ENCODE data around the gene DAPP1. TPM values are rescaled to one million over a fixed set of nuclear protein-coding genes. Genes with fewer than 3 reads are reported as not detected.

Gene DAPP1
- total RNA-seq, 1 experiment from 2014 or later = 17.6 TPM

DNA sequence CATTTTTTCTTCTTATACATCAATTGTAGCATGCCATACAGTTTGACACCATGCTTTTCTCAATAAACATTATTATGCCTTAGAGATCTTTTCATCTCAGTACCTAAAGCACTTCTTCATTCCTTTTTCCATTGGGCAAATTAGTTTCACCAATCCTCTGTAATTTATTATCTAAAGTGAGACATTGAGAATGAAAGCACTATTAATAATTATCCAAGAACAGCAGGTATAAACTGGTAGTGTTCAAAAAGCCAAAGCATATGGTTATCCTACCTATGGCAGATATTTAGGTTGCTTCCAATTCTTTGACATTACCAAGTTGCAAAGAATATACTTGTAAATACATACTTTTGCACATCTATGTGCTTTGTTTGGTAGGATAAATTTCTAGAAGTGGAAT, 62.0 kb downstream of the DAPP1 start:
- H3K4me1 Mint-ChIP-seq (ENCODE audit: insufficient read depth, unreplicated experiment) = no peaks in the 10 kb centered on the region
- H3K9me3 Mint-ChIP-seq (ENCODE audit: unreplicated experiment) = no peaks in the 10 kb centered on the region
- TF ChIP-seq, protein P1, sequence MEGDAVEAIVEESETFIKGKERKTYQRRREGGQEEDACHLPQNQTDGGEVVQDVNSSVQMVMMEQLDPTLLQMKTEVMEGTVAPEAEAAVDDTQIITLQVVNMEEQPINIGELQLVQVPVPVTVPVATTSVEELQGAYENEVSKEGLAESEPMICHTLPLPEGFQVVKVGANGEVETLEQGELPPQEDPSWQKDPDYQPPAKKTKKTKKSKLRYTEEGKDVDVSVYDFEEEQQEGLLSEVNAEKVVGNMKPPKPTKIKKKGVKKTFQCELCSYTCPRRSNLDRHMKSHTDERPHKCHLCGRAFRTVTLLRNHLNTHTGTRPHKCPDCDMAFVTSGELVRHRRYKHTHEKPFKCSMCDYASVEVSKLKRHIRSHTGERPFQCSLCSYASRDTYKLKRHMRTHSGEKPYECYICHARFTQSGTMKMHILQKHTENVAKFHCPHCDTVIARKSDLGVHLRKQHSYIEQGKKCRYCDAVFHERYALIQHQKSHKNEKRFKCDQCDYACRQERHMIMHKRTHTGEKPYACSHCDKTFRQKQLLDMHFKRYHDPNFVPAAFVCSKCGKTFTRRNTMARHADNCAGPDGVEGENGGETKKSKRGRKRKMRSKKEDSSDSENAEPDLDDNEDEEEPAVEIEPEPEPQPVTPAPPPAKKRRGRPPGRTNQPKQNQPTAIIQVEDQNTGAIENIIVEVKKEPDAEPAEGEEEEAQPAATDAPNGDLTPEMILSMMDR (IDR thresholded peaks at IDR 0.05; ENCODE audit: unreplicated experiment) = no peak
- intact Hi-C loops (cut with micrococcal nuclease) = no loop called here
- H3K36me3 Mint-ChIP-seq (ENCODE audit: insufficient read depth, unreplicated experiment) = peaks cover 52% of the 10 kb centered on the region
- H3K27me3 Mint-ChIP-seq (ENCODE audit: insufficient read depth, unreplicated experiment) = no peaks in the 10 kb centered on the region
- ChIA-PET POLR2A (no interaction called here), CTCF (no interaction called here)
- H3K27ac Mint-ChIP-seq (ENCODE audit: low read depth, unreplicated experiment) = no peak overlapping the region
- no TSS peak for BruUV-seq (replicated peaks)
- no peak overlapping the region for H3K4me3 Mint-ChIP-seq (ENCODE audit: unreplicated experiment)
- DNase-seq (ENCODE audit: unreplicated experiment) = no peak

DNA sequence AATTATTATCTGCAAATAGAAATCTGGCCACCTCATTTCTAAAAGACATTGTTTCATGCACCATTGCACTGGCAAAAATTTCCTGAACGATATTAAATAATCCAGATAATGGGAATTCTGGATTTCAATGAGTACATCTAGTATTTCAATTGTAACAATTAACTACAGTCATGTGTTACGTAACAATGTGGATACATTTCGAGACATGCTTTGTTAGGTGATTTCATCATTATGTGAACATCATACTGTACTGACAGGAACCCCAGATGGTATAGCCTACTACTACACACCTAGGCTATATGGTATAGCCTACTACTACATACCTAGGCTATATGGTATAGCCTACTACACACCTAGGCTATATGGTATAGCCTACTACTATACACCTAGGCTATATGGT, 62.8 kb downstream of the DAPP1 start:
- POLR2A ChIA-PET = interaction anchor here (0.7 kb wide), 1 partner anchor 62 kb away, joined by 3 read pairs; no protein-coding TSS in a partner anchor
- Mint-ChIP-seq H3K36me3 (ENCODE audit: insufficient read depth, unreplicated experiment) (peaks cover 58% of the 10 kb centered on the region), H3K9me3 (ENCODE audit: unreplicated experiment) (no peaks in the 10 kb centered on the region), H3K4me1 (ENCODE audit: insufficient read depth, unreplicated experiment) (no peaks in the 10 kb centered on the region), H3K4me3 (ENCODE audit: unreplicated experiment) (no peak overlapping the region), H3K27ac (ENCODE audit: low read depth, unreplicated experiment) (no peak overlapping the region), H3K27me3 (ENCODE audit: insufficient read depth, unreplicated experiment) (no peaks in the 10 kb centered on the region)
- DNase-seq (ENCODE audit: unreplicated experiment) = peak; percentile 61
- BruUV-seq (replicated peaks) = no TSS peak
- TF ChIP-seq, protein P1 (IDR thresholded peaks at IDR 0.05; ENCODE audit: unreplicated experiment) = no peak
- intact Hi-C loops (cut with micrococcal nuclease) = no loop called here
- CTCF ChIA-PET = interaction anchor here (1.0 kb wide), 1 partner anchor 10 kb away, joined by 3 read pairs; no protein-coding TSS in a partner anchor

DNA sequence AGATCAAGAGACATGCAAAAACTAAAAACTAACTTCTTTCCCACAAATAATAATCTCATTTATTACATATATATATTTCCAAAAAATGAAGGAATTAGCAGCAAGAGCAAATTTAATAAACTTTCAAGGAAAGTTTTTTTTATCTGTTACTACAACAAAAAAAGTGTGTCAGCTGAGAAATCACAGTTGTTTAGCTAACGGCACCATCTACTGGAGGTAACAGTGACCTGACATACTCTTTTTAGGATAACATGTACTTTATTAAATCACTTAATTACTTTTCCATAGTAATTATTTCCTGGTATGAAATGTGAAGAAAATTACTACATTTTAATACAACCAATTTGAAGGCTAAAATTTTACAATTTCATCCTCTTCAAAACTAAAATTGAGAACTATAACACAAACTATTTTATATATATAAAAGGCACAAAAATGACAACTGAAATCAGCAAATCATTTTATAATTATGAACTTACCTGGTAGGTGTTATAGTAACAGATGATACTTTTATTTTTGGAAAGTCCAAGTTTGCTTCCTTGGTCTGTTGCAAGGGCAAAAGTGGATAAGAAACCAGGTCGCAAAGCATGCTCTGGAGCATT, 68.5 kb downstream of the DAPP1 start:
- no peaks in the 10 kb centered on the region for H3K9me3 Mint-ChIP-seq (ENCODE audit: unreplicated experiment)
- intact Hi-C loops (cut with micrococcal nuclease) = loop anchor here (1.0 to 2.0 kb wide), 4 partner anchors 64 to 324 kb away; partner anchors contain the start of gene DAPP1
- DNase-seq (ENCODE audit: unreplicated experiment) = peak; percentile 64
- TF ChIP-seq, protein P1 (IDR thresholded peaks at IDR 0.05; ENCODE audit: unreplicated experiment) = peak; percentile 39
- CTCF ChIA-PET = interaction anchor here (0.6 to 5.6 kb wide), 14 partner anchors 15 to 481 kb away, joined by 3 to 24 read pairs (median 4); no protein-coding TSS in a partner anchor
- H3K36me3 Mint-ChIP-seq (ENCODE audit: insufficient read depth, unreplicated experiment) = peaks cover 41% of the 10 kb centered on the region
- H3K27me3 Mint-ChIP-seq (ENCODE audit: insufficient read depth, unreplicated experiment) = no peaks in the 10 kb centered on the region
- no TSS peak for BruUV-seq (replicated peaks)
- peaks cover 5% of the 10 kb centered on the region for H3K4me1 Mint-ChIP-seq (ENCODE audit: insufficient read depth, unreplicated experiment)
- H3K4me3 Mint-ChIP-seq (ENCODE audit: unreplicated experiment) = no peak overlapping the region
- no peak overlapping the region for H3K27ac Mint-ChIP-seq (ENCODE audit: low read depth, unreplicated experiment)
- POLR2A ChIA-PET = interaction anchor here (0.6 to 0.9 kb wide), 5 partner anchors 13 to 65 kb away, joined by 3 read pairs; partner anchors contain the start of gene H2AZ1

DNA sequence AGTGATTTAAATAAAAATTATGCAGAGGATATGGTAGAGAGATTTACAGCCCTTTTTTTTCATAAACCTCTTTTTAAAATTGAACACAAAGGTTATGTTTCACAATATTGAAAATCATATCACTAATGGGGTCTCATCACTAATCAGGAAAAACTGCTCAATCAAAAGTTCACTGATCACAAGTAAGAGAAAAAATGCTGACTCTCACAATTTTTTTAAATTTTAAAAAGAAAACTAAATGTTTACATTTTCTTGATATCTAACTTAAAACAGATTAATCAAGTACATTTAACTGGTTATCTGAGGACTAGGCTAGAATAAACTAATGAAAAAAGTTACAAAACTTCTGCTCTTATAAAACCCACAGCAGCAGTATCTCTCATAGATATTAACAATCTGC, 69.1 kb downstream of the DAPP1 start:
- no peak for DNase-seq (ENCODE audit: unreplicated experiment)
- no peaks in the 10 kb centered on the region for H3K27me3 Mint-ChIP-seq (ENCODE audit: insufficient read depth, unreplicated experiment)
- ChIA-PET CTCF (interaction anchor here (0.7 to 5.6 kb wide), 3 partner anchors 64 to 77 kb away, joined by 3 to 24 read pairs (median 16); no protein-coding TSS in a partner anchor), POLR2A (interaction anchor here (0.6 kb wide), 1 partner anchor 64 kb away, joined by 3 read pairs; the partner anchor contains the start of gene H2AZ1)
- no peak overlapping the region for H3K27ac Mint-ChIP-seq (ENCODE audit: low read depth, unreplicated experiment)
- no peaks in the 10 kb centered on the region for H3K9me3 Mint-ChIP-seq (ENCODE audit: unreplicated experiment)
- BruUV-seq (replicated peaks) = no TSS peak
- peaks cover 6% of the 10 kb centered on the region for H3K4me1 Mint-ChIP-seq (ENCODE audit: insufficient read depth, unreplicated experiment)
- peaks cover 36% of the 10 kb centered on the region for H3K36me3 Mint-ChIP-seq (ENCODE audit: insufficient read depth, unreplicated experiment)
- intact Hi-C loops (cut with micrococcal nuclease) = loop anchor here (1.0 to 2.0 kb wide), 4 partner anchors 63 to 324 kb away; partner anchors contain the start of gene DAPP1
- TF ChIP-seq, protein P1 (IDR thresholded peaks at IDR 0.05; ENCODE audit: unreplicated experiment) = no peak
- H3K4me3 Mint-ChIP-seq (ENCODE audit: unreplicated experiment) = no peak overlapping the region
